Umbilical cord (tissue), 2 donors: ENCODE measurements around the gene MTHFSD. TPM values are rescaled to one million over a fixed set of nuclear protein-coding genes. Genes with fewer than 3 reads are reported as not detected.

Experiments used
- DNase-seq: peaks from one replicate; pipeline ENCODE4 v3.0.0-alpha.2; 2015; ENCODE audit warnings: low spot score
- total RNA-seq: library from RNA; depleted of rRNA; stranded (reverse); fragments of >200 nt; gene quantifications from one replicate; pipeline ENCODE4 v1.2.3, GENCODE V29; 2014; ENCODE audit warnings: low replicate concordance; ENCODE audit not compliant: insufficient read depth

Gene MTHFSD
- total RNA-seq, 1 donor from 2014 or later = 8.7 TPM

DNA sequence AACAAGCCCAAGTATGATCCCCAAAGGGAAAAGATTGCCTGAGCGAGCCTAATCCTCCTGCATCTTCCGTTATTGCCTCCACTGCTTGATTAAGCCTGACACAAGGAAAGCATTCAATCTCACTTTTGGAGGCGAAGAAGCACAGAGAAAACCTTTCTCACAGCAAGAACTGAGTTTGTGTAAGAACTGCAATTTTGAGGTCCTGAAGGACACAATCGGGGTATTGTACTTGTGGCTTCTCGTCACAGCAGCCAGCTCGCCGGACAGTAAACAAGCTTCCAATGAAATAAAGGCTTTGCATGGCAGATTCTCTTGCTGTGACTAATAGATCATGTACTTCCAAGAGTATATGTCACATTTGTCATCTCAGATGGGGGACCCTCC, 63.4 kb downstream of the MTHFSD start:
- no peak for DNase-seq

DNA sequence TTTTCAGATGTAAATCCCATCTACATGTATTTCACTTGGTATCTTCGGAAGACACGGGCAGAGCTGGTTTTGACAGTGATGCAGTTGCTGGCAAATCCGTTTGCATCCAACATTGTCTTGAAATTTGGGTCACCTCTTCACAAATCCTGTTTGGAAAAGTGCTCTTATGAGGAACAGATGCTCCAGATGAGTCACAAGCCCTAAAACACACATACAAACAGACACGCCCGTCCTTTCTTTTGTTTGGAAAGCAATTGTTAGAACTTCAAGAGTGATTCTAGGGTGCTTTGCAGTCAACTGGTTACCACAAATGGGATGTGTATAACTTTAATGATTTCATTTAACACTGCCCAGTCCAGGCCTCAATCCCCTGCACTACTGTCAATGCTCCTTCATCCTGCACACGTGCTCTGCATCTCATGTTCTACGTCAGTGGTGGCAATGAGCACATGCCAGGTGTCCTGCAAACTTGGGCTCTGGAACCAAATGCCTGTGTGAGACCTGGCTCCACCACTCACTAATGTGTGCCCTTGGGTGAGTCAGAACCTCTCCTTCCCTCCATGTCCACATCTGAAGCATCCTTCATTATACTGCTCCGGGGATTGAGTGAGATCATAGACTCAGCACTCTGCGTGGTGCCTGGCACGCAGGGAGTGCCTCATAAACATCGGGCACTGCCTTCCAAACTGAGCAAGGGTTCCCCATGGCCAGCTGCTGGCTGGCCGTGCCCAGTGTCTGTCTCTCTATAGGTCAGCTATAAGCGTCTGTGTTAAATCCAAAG, 64.0 kb downstream of the MTHFSD start:
- DNase-seq = no peak

DNA sequence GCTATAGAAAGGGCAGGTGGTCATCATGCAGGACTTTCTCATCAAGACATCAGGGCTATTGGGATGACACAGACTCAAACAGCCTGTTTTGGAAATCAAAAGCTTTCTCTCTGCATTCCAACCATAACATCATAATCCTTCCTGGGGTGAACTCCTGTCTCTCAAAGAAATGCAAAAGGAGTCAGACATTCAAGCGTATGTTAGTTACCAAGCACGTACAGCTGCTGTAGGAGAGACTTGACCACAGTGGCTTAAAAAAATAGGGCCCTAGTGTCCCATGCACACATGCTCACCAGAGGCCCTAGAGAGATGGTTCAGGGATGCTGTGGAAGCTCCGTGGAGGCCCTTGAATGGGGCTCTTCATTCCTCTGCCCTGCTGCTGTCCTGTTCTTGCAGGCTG, 69.3 kb downstream of the MTHFSD start:
- peak; percentile 36 for DNase-seq

DNA sequence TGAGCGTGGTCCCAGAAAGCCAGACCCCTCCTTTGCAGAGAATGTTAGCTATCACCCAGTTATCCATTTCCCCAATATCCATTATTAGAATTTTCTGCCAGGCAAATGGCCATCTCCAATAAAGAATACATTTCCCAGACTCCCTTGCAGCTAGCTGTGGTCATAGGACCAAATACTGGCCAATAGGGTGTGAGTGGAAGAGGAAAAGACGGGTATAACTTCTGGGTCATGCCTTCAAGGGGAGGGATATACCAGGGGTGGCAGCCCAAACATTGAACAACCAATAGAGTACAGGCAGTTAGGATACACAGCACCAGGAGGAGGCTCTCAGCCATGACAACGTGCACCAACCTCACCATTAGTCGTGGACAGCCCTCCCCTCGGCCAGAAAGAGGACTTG, 70.8 kb downstream of the MTHFSD start:
- no peak for DNase-seq

DNA sequence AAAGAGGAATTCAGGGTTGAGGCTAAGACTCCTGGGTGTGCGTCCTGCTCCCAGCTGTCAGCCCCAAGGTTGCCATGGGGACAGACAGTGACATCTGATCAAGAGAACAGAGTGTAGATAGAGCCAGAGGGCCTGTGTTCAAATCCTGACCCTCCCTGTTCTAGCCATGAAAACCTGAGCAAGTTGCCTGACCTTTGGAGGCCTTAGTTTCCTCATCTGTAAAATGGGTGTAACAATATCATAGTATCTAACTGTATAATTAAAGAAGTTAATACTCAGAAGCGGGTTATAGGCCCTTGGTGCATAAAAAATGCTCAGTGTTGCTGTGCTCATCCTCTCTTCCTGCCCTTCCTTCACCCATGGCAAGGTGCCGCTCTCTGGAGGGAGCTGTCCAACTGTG, 73.4 kb downstream of the MTHFSD start:
- no peak for DNase-seq

DNA sequence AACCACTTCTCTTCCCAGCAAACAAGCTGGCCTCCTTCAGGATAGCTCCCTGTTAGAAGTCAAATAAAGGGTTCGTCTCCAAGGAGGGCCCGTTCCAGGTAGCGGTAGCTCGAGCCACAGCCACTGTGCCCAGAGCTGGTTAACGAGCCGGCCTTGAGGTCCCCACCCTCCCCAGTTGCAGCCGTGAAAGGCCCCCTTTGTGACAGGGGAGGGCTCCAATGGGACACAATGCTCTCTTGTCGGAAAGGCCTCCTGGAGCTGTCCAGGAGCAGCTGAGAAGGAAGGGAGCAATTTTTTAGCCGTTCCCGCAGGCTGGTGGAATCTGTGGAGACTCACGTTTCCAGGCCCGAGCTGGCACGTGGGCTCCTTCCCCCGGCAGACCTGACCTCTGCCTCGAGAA, 74.6 kb downstream of the MTHFSD start:
- no peak for DNase-seq

Other genes with a start within 250 kb of the MTHFSD start
- 0.96 TPM for gene FOXF1, start 44.7 kb downstream of the MTHFSD start, total RNA-seq
- 1.2 TPM for gene FOXC2, start 11.6 kb upstream of the MTHFSD start, total RNA-seq
- gene FOXL1, start 23.3 kb upstream of the MTHFSD start, total RNA-seq = 6.5 TPM